ENCODE data around the gene POC1A.

Gene POC1A

GRCh38 chr3:52154135-52155094 is at the start of gene POC1A:
TSS of gene POC1A (minus strand) at chr3:52154423. CDS start at chr3:52154372, 51 bp downstream.
- in situ Hi-C loops (cut with MboI; ENCODE audit: low sequenced_read_pairs), result no loop called here

- in situ Hi-C loops (cut with MboI; ENCODE audit: low sequenced_read_pairs), result no loop called here
Observed at GRCh38 chr3:52203701-52204100, 49.5 kb upstream of the POC1A start.

- in situ Hi-C loops (cut with MboI; ENCODE audit: low sequenced_read_pairs), result no loop called here
Observed at GRCh38 chr3:52202384-52203077, 48.3 kb upstream of the POC1A start.

GRCh38 chr3:52200981-52201679 is 46.9 kb upstream of the POC1A start:
- in situ Hi-C loops (cut with MboI; ENCODE audit: low sequenced_read_pairs), result no loop called here

GRCh38 chr3:52198643-52199608 is 44.7 kb upstream of the POC1A start:
- in situ Hi-C loops (cut with MboI; ENCODE audit: low sequenced_read_pairs), result no loop called here

- in situ Hi-C loops (cut with MboI; ENCODE audit: low sequenced_read_pairs), result no loop called here
Observed at GRCh38 chr3:52197842-52198625, 43.8 kb upstream of the POC1A start, which contains the start of gene ALAS1. TSS of gene ALAS1 (plus strand) at chr3:52198160. CDS start at chr3:52199242, 1,082 bp downstream.

GRCh38 chr3:52197499-52197841 is 43.2 kb upstream of the POC1A start:
- in situ Hi-C loops (cut with MboI; ENCODE audit: low sequenced_read_pairs), result no loop called here

GRCh38 chr3:52196977-52197376 is 42.8 kb upstream of the POC1A start:
- in situ Hi-C loops (cut with MboI; ENCODE audit: low sequenced_read_pairs), result no loop called here

- in situ Hi-C loops (cut with MboI; ENCODE audit: low sequenced_read_pairs), result no loop called here
Observed at GRCh38 chr3:52195823-52196331, 41.7 kb upstream of the POC1A start.

GRCh38 chr3:52195291-52195597 is 41.0 kb upstream of the POC1A start:
- in situ Hi-C loops (cut with MboI; ENCODE audit: low sequenced_read_pairs), result no loop called here

- in situ Hi-C loops (cut with MboI; ENCODE audit: low sequenced_read_pairs), result no loop called here
Observed at GRCh38 chr3:52194485-52195290, 40.5 kb upstream of the POC1A start.

- in situ Hi-C loops (cut with MboI; ENCODE audit: low sequenced_read_pairs), result no loop called here
Observed at GRCh38 chr3:52193065-52193464, 38.8 kb upstream of the POC1A start.

- in situ Hi-C loops (cut with MboI; ENCODE audit: low sequenced_read_pairs), result no loop called here
Observed at GRCh38 chr3:52191663-52192062, 37.4 kb upstream of the POC1A start.

- in situ Hi-C loops (cut with MboI; ENCODE audit: low sequenced_read_pairs), result no loop called here
Observed at GRCh38 chr3:52190294-52191074, 36.3 kb upstream of the POC1A start.

- in situ Hi-C loops (cut with MboI; ENCODE audit: low sequenced_read_pairs), result no loop called here
Observed at GRCh38 chr3:52188556-52188955, 34.3 kb upstream of the POC1A start.

GRCh38 chr3:52186729-52187128 is 32.5 kb upstream of the POC1A start:
- in situ Hi-C loops (cut with MboI; ENCODE audit: low sequenced_read_pairs), result no loop called here

- in situ Hi-C loops (cut with MboI; ENCODE audit: low sequenced_read_pairs), result no loop called here
Observed at GRCh38 chr3:52185837-52186236, 31.6 kb upstream of the POC1A start.

GRCh38 chr3:52185311-52185710 is 31.1 kb upstream of the POC1A start:
- in situ Hi-C loops (cut with MboI; ENCODE audit: low sequenced_read_pairs), result no loop called here

All from HL-60/S4 treated with retinoic acid at 250 ng/mL for 4 days and 3 days (cell line).